ENCODE results near the gene G0S2. TPM values are rescaled to one million over a fixed set of nuclear protein-coding genes. Genes with fewer than 3 reads are reported as not detected.

The G0S2 gene
- polyA plus RNA-seq (2012; ENCODE audit: missing spikeins): 7.7 TPM

DNA sequence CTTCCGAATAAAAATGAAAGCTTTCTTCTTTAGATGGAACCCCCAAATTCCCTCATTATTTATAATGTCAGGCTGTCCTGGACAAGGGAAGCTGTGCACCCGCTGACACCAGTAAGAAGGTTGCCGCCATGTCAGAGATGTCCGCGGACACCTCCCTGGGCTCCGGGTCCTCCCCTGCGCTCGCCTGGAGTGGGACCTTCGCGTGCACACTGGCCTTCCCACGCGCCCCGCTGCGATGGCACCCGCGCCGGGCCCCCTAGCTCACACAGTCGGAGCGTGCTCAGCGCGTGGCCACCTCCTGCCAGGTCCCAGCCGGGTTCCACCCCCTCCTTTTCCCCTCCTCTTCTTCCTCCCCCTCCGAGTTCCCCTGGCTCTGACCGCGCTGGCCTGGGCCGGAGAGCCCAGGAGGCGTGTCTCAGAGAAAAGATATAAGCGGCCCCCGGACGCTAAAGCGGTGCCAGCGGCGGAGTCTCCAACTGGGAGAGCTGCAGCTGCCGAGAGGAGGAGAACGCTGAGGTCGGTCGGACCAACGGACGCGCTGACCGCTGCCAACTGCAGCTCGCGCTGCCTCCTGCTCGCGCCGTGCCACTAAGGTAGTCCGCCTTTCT lies at the start of gene G0S2:
TSS of gene G0S2 (plus strand) at position 456 of the 608 bp plus-strand sequence. CDS start 273 bp downstream, outside the sequence.
- FAIRE-seq: peak; percentile 48
- no peak for TF ChIP-seq POLR2A (IDR thresholded peaks at IDR 0.05; ENCODE audit: low read depth, low read length)
- no peak for TF ChIP-seq POLR2AphosphoS5 (IDR thresholded peaks at IDR 0.05; ENCODE audit: low read depth, low read length)
- TF ChIP-seq TAF1 (IDR thresholded peaks at IDR 0.05; ENCODE audit: borderline replicate concordance, low read depth, low read length): no peak
- DNase-seq (ENCODE audit: insufficient read length): peak; percentile 29

DNA sequence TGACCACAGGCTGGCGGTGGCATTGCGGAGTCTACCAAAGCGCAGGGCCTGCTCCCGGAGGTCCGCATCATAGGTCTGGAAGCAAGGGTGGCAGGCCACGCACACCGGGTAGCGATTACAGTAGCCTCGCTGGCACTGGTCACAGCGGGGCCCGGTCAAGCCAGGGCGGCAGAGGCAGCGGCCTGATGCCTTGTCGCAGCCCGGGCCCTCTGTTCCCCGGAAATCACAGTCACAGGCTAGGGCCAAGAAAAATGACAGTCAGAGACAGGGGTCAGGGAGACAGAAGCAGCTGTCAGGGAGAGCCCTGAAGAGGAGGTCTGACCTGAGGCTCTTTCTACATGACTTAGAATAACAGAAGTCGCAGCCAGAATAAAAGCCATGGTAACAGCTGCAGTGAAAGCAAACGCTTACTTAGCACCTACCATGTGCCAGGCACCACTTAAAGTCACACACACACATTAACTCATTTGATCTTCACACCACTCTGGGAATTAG lies 49.4 kb upstream of the G0S2 start:
- no peak for TF ChIP-seq TAF1 (IDR thresholded peaks at IDR 0.05; ENCODE audit: borderline replicate concordance, low read depth, low read length)
- TF ChIP-seq POLR2AphosphoS5 (IDR thresholded peaks at IDR 0.05; ENCODE audit: low read depth, low read length): no peak
- TF ChIP-seq POLR2A (IDR thresholded peaks at IDR 0.05; ENCODE audit: low read depth, low read length): no peak
- no peak for FAIRE-seq
- no peak for DNase-seq (ENCODE audit: insufficient read length)

- TF ChIP-seq POLR2A (IDR thresholded peaks at IDR 0.05; ENCODE audit: low read depth, low read length) (no peak), TAF1 (IDR thresholded peaks at IDR 0.05; ENCODE audit: borderline replicate concordance, low read depth, low read length) (no peak), POLR2AphosphoS5 (IDR thresholded peaks at IDR 0.05; ENCODE audit: low read depth, low read length) (no peak)
- no peak for FAIRE-seq
- DNase-seq (ENCODE audit: insufficient read length): no peak
Measured at GRCh38 chr1:209626346-209627026, 48.7 kb upstream of the G0S2 start.

GRCh38 chr1:209627027-209627731 lies 48.0 kb upstream of the G0S2 start:
- DNase-seq (ENCODE audit: insufficient read length) (no peak), FAIRE-seq (no peak)
- TF ChIP-seq TAF1 (IDR thresholded peaks at IDR 0.05; ENCODE audit: borderline replicate concordance, low read depth, low read length) (no peak), POLR2A (IDR thresholded peaks at IDR 0.05; ENCODE audit: low read depth, low read length) (no peak)

DNA sequence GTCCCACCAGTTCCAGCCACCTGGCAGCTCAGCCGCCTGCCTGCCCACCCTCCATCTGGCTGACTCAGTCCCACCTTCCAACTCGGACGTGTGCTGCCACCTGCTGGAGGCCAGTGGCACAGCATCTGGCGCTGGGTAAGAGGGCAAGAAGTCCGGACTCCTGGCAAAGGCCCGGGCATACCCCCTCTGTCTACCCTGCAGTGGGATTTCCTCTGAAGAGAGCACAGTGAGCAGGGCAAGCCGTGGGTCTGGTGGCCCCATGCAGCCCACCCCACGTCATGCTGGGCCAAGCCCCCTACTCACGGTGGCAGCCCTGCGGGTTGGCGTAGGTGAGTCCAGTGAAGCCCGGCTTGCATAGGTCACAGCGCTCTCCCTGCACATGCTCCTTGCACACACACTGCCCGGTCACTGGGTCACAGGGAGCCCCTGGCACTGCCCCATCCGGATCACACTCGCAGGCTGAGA lies 47.4 kb upstream of the G0S2 start:
- TF ChIP-seq TAF1 (IDR thresholded peaks at IDR 0.05; ENCODE audit: borderline replicate concordance, low read depth, low read length) (no peak), POLR2AphosphoS5 (IDR thresholded peaks at IDR 0.05; ENCODE audit: low read depth, low read length) (no peak), POLR2A (IDR thresholded peaks at IDR 0.05; ENCODE audit: low read depth, low read length) (no peak)
- FAIRE-seq (peak; percentile 91), DNase-seq (ENCODE audit: insufficient read length) (peak; percentile 82)

DNA sequence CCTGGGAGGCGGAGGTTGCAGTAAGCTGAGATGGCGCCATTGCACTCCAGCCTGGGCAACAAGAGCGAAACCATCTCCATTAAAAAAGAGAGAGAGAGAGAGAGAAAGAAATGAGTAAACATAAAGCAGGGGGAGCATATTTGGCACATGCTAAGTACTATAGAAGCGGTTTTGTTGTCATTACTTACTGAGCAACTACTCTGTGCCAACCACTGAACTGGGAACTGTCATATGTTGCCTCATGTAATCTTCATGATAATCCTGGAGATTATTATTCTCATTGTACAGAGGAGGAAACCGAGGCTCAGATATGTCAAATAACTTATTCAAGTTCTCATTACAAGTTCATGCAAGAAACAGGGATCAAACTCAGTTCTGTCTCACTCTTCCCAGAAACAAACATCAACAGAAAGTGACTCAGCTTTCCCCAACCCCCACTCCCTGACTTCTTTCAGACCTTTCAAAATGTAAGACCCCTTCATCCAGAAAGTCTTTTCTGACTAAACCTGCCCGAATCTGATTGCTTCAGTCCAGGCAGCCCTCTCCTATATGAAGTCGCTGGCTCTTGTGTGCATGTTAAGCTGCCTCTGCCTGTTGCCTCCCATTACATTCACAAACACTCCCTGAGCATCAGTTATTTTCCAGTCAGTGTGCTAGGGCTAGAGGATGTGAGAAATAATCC lies 46.5 kb upstream of the G0S2 start:
- DNase-seq (ENCODE audit: insufficient read length): no peak
- no peak for TF ChIP-seq POLR2AphosphoS5 (IDR thresholded peaks at IDR 0.05; ENCODE audit: low read depth, low read length)
- no peak for TF ChIP-seq POLR2A (IDR thresholded peaks at IDR 0.05; ENCODE audit: low read depth, low read length)
- TF ChIP-seq TAF1 (IDR thresholded peaks at IDR 0.05; ENCODE audit: borderline replicate concordance, low read depth, low read length): no peak
- no peak for FAIRE-seq

- TF ChIP-seq TAF1 (IDR thresholded peaks at IDR 0.05; ENCODE audit: borderline replicate concordance, low read depth, low read length) (no peak), POLR2AphosphoS5 (IDR thresholded peaks at IDR 0.05; ENCODE audit: low read depth, low read length) (no peak), POLR2A (IDR thresholded peaks at IDR 0.05; ENCODE audit: low read depth, low read length) (no peak)
- FAIRE-seq (no peak), DNase-seq (ENCODE audit: insufficient read length) (no peak)
Measured at GRCh38 chr1:209629621-209630382, 45.4 kb upstream of the G0S2 start.

- DNase-seq (ENCODE audit: insufficient read length) (no peak), FAIRE-seq (no peak)
- no peak for TF ChIP-seq POLR2AphosphoS5 (IDR thresholded peaks at IDR 0.05; ENCODE audit: low read depth, low read length)
Measured at GRCh38 chr1:209630383-209631225, 44.6 kb upstream of the G0S2 start.

DNA sequence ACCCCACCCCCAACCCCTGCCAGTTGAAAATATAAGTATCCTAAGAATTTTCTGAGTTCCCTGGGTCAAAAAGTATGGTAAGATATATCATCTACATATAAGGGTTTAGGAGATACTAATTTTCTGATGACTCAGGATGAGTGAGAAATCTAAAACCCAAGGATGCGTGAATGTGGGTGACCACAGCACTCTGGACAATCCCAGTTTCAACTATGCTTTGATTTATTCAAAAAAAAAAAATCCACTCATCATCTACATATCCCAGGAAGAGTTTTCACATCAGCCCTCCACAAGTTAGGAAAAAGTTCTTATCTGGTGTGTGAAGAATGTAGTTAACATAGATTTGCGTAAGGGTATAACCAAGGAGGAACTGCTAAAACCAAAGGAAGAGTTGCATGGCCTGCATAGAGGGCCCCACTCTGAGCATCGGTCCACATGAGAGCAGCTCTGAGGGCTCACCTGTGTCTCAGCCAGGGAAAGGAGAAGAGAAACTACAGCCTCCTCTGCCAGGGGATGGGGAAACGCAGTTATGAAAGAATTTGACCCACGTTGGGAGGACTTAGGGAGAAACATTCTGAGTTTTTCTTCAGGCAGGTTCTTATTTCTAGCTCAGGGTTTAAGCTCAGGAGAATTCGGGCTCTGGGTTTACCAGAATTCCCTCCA lies 41.7 kb upstream of the G0S2 start:
- TF ChIP-seq TAF1 (IDR thresholded peaks at IDR 0.05; ENCODE audit: borderline replicate concordance, low read depth, low read length) (no peak), POLR2A (IDR thresholded peaks at IDR 0.05; ENCODE audit: low read depth, low read length) (no peak), POLR2AphosphoS5 (IDR thresholded peaks at IDR 0.05; ENCODE audit: low read depth, low read length) (no peak)
- FAIRE-seq (no peak), DNase-seq (ENCODE audit: insufficient read length) (no peak)

Data from GM12892 (cell line).